Vagina (tissue), 2 donors: ENCODE data around the gene TBC1D2.
"Not testable (repeated sequence)": the region's sequence is repeated elsewhere in the genome, so short reads cannot be mapped to it uniquely, and the experiment has no call there.

ENCODE experiments used
- POLR2A ChIP-seq, 2 donors: fragments of 450-650 bp; IDR thresholded peaks; one replicate each; pipeline ENCODE4 v1.6.1; 2017; ENCODE audit warnings: antibody characterized with exemption in 2 of 2, mild to moderate bottlenecking in 2 of 2, moderate library complexity in 2 of 2
- TF ChIP-seq, protein P1 (sequence below), 3 experiments: fragments of 450-650 bp in 2 of 3; fragments of 200-600 bp in 1 of 3; sonication (generic) in 1 of 3; IDR thresholded peaks; one replicate each; pipeline ENCODE4 v1.5.1; 2017 to 2019; ENCODE audit warnings: antibody characterized with exemption in 3 of 3, mild to moderate bottlenecking in 2 of 3, moderate library complexity in 2 of 3

DNA sequence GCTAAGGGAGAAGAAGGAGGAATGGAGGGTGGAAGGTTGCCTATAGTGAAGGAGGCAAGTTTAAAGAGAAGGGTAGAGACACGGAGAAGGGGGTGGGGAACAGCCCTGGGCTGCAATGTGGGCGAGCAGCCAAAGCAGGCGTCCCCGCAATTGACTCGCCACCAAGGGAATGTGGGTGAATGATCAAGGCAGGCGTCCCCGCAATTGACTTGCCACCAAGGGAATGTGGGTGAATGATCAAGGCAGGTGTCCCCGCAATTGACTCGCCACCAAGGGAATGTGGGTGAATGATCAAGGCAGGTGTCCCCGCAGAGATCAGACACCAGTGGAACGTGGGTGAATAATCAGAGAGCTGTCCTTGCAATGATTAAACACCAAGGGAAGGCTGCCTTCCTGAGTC lies 14.8 kb upstream of the TBC1D2 start:
- TF ChIP-seq, protein P1, sequence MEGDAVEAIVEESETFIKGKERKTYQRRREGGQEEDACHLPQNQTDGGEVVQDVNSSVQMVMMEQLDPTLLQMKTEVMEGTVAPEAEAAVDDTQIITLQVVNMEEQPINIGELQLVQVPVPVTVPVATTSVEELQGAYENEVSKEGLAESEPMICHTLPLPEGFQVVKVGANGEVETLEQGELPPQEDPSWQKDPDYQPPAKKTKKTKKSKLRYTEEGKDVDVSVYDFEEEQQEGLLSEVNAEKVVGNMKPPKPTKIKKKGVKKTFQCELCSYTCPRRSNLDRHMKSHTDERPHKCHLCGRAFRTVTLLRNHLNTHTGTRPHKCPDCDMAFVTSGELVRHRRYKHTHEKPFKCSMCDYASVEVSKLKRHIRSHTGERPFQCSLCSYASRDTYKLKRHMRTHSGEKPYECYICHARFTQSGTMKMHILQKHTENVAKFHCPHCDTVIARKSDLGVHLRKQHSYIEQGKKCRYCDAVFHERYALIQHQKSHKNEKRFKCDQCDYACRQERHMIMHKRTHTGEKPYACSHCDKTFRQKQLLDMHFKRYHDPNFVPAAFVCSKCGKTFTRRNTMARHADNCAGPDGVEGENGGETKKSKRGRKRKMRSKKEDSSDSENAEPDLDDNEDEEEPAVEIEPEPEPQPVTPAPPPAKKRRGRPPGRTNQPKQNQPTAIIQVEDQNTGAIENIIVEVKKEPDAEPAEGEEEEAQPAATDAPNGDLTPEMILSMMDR (IDR thresholded peaks at IDR 0.05), result not testable (repeated sequence)
- not testable (repeated sequence) for TF ChIP-seq POLR2A (IDR thresholded peaks at IDR 0.05)
